ENCODE data around the gene KLRF2.

The KLRF2 gene

GRCh38 chr12:9888665-9889273, 7.5 kb downstream of the KLRF2 start:
- DNase-seq (ENCODE audit: low read depth, low spot score) = no peak

- DNase-seq (ENCODE audit: low read depth, low spot score) = no peak
Measured at GRCh38 chr12:9895215-9895971, 14.1 kb downstream of the KLRF2 start.

- DNase-seq (ENCODE audit: low read depth, low spot score) = no peak
Measured at GRCh38 chr12:9897535-9897934, 16.2 kb downstream of the KLRF2 start.

- DNase-seq (ENCODE audit: low read depth, low spot score) = no peak
Measured at GRCh38 chr12:9899209-9899608, 17.9 kb downstream of the KLRF2 start.

GRCh38 chr12:9900930-9901329, 19.6 kb downstream of the KLRF2 start:
- no peak for DNase-seq (ENCODE audit: low read depth, low spot score)

- no peak for DNase-seq (ENCODE audit: low read depth, low spot score)
Measured at GRCh38 chr12:9902539-9903228, 21.4 kb downstream of the KLRF2 start.

- DNase-seq (ENCODE audit: low read depth, low spot score) = no peak
Measured at GRCh38 chr12:9906873-9907272, 25.6 kb downstream of the KLRF2 start.

GRCh38 chr12:9907769-9908168, 26.5 kb downstream of the KLRF2 start:
- DNase-seq (ENCODE audit: low read depth, low spot score) = no peak

GRCh38 chr12:9908350-9908749, 27.1 kb downstream of the KLRF2 start:
- DNase-seq (ENCODE audit: low read depth, low spot score) = no peak

- DNase-seq (ENCODE audit: low read depth, low spot score) = no peak
Measured at GRCh38 chr12:9909724-9910123, 28.4 kb downstream of the KLRF2 start.

GRCh38 chr12:9910716-9911421, 29.6 kb downstream of the KLRF2 start:
- no peak for DNase-seq (ENCODE audit: low read depth, low spot score)

- no peak for DNase-seq (ENCODE audit: low read depth, low spot score)
Measured at GRCh38 chr12:9911708-9912107, 30.4 kb downstream of the KLRF2 start.

GRCh38 chr12:9919443-9919842, 38.2 kb downstream of the KLRF2 start:
- DNase-seq (ENCODE audit: low read depth, low spot score) = no peak

GRCh38 chr12:9920451-9920850, 39.2 kb downstream of the KLRF2 start:
- DNase-seq (ENCODE audit: low read depth, low spot score) = no peak

- no peak for DNase-seq (ENCODE audit: low read depth, low spot score)
Measured at GRCh38 chr12:9922429-9922828, 41.1 kb downstream of the KLRF2 start.

- DNase-seq (ENCODE audit: low read depth, low spot score) = no peak
Measured at GRCh38 chr12:9925705-9926393, 44.6 kb downstream of the KLRF2 start.

GRCh38 chr12:9926876-9927275, 45.6 kb downstream of the KLRF2 start:
- DNase-seq (ENCODE audit: low read depth, low spot score) = no peak

- DNase-seq (ENCODE audit: low read depth, low spot score) = no peak
Measured at GRCh38 chr12:9928607-9929006, 47.3 kb downstream of the KLRF2 start.

- DNase-seq (ENCODE audit: low read depth, low spot score) = no peak
Measured at GRCh38 chr12:9931245-9931644, 50.0 kb downstream of the KLRF2 start.

GRCh38 chr12:9932270-9932669, 51.0 kb downstream of the KLRF2 start, which contains the start of gene CLEC2A:
TSS of gene CLEC2A (minus strand) at chr12:9932370. CDS start at chr12:9932329, 41 bp downstream.
- DNase-seq (ENCODE audit: low read depth, low spot score) = no peak

GRCh38 chr12:9933958-9934357, 52.7 kb downstream of the KLRF2 start:
- no peak for DNase-seq (ENCODE audit: low read depth, low spot score)

- no peak for DNase-seq (ENCODE audit: low read depth, low spot score)
Measured at GRCh38 chr12:9935026-9935425, 53.7 kb downstream of the KLRF2 start.
